GM10248 (cell line): Measurements from ENCODE around the gene CAMK2B.
"Not testable (repeated sequence)": the region's sequence is repeated elsewhere in the genome, so short reads cannot be mapped to it uniquely, and the experiment has no call there.

ENCODE experiments used
- CTCF ChIA-PET: fragments of 300-600 bp; sonication (Branson Sonifier 250); formaldehyde crosslinking; extraction: SDS; loops from one replicate; lab custom pipeline; 2021; ENCODE audit warnings: antibody characterized with exemption; lab: Yijun Ruan, JAX
- POLR2A ChIA-PET: fragments of 350-650 bp; sonication (Branson Sonifier 250); formaldehyde crosslinking; extraction: SDS; loops from one replicate; lab custom pipeline; 2020; ENCODE audit warnings: antibody characterized with exemption; lab: Yijun Ruan, JAX
- DNase-seq: peaks from one replicate; pipeline ENCODE4 v3.0.0; 2012; ENCODE audit errors: extremely low spot score
- CTCF ChIP-seq: IDR thresholded peaks from 2 replicates; pipeline ENCODE4 v1.5.1; 2012; ENCODE audit warnings: mild to moderate bottlenecking, low read depth; ENCODE audit errors: extremely low read depth, missing control alignments, control extremely low read depth

The CAMK2B gene

GRCh38 chr7:44180631-44181030 lies 144.8 kb downstream of the CAMK2B start:
- POLR2A ChIA-PET = no interaction called here
- CTCF ChIA-PET = interaction anchor here (1.1 to 1.3 kb wide), 2 partner anchors 15 to 30 kb away, joined by 4 read pairs; no protein-coding TSS in a partner anchor
- no peak for DNase-seq
- no peak for TF ChIP-seq CTCF

- ChIA-PET CTCF (no interaction called here), POLR2A (no interaction called here)
- DNase-seq = no peak
- no peak for TF ChIP-seq CTCF
Observed at GRCh38 chr7:44177570-44178131, 147.7 kb downstream of the CAMK2B start.

GRCh38 chr7:44176486-44176885 lies 148.9 kb downstream of the CAMK2B start:
- DNase-seq = no peak
- CTCF ChIA-PET = interaction anchor here (0.9 to 1.5 kb wide), 2 partner anchors 10 to 13 kb away, joined by 4 read pairs; partner anchors contain the start of gene GCK
- POLR2A ChIA-PET = no interaction called here
- no peak for TF ChIP-seq CTCF

- ChIA-PET CTCF (interaction anchor here (0.9 to 1.5 kb wide), 2 partner anchors 11 to 14 kb away, joined by 4 read pairs; partner anchors contain the start of gene GCK), POLR2A (no interaction called here)
- TF ChIP-seq CTCF = no peak
- no peak for DNase-seq
Observed at GRCh38 chr7:44175730-44176129, 149.7 kb downstream of the CAMK2B start.

GRCh38 chr7:44174694-44174948 lies 150.8 kb downstream of the CAMK2B start:
- DNase-seq, CTCF ChIA-PET, POLR2A ChIA-PET: not testable (repeated sequence)

- DNase-seq = no peak
- CTCF ChIA-PET = interaction anchor here (1.1 kb wide), 1 partner anchor 9 kb away, joined by 4 read pairs; no protein-coding TSS in a partner anchor
- POLR2A ChIA-PET = no interaction called here
- TF ChIP-seq CTCF = no peak
Observed at GRCh38 chr7:44173911-44174693, 151.3 kb downstream of the CAMK2B start.

- DNase-seq = no peak
- ChIA-PET CTCF (interaction anchor here (1.1 to 1.3 kb wide), 2 partner anchors 8 to 68 kb away, joined by 3 to 4 read pairs; no protein-coding TSS in a partner anchor), POLR2A (no interaction called here)
- no peak for TF ChIP-seq CTCF
Observed at GRCh38 chr7:44172803-44173424, 152.5 kb downstream of the CAMK2B start.
